Measurements from ENCODE around the gene OR1L4.

DNA sequence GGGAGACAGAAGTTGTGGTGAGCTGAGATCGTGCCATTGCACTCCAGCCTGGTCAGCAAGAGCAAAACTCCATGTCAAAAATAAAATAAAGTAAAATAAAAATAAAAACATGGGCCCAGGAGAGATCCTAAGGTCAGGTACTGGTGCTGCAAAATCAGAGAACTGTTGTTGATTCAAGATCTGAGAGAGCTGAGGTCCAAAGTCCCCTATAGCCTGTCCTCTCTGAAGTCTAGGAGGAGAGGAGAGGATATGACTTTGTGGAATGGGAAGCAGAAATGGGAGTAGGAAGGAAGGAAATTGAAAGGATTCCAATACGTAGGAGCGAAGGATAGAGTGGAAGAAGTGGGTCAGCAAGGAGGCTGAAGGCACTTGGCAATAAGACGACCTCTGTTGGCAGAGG lies 4.6 kb upstream of the OR1L4 start:
- TF ChIP-seq CTCF (IDR thresholded peaks at IDR 0.05; ENCODE audit: low read depth, low read length) = no peak
- no peak for TF ChIP-seq EZH2phosphoT487 (IDR thresholded peaks at IDR 0.05; ENCODE audit: low read depth)

Data from OCI-LY3 (cell line).